A549 (cell line): ENCODE data around the gene PTPRN2. TPM values are rescaled to one million over a fixed set of nuclear protein-coding genes. Genes with fewer than 3 reads are reported as not detected.

ENCODE experiments used
- ATAC-seq, 2 experiments: fragments of 200-7000 bp in 1 of 2; fragments of >200 bp in 1 of 2; cut with Nextera tagmentation in 1 of 2; cut with Tn5 transposase in 1 of 2; 3 replicates each; pipeline versions ENCODE4 v1.8.0 to v1.9.1; 2018 to 2020; ENCODE audit warnings: mild to moderate bottlenecking in 1 of 2, moderate library complexity in 1 of 2
- CTCF ChIA-PET: fragments of 300-600 bp; sonication (Branson Sonifier 250); formaldehyde crosslinking; extraction: SDS; loops from one replicate; lab custom pipeline; 2021; ENCODE audit warnings: antibody characterized with exemption, inconsistent platforms; lab: Yijun Ruan, JAX
- POLR2A ChIA-PET: fragments of 350-600 bp; formaldehyde crosslinking; extraction: SDS; loops from one replicate; lab custom pipeline; 2021; ENCODE audit warnings: antibody characterized with exemption, inconsistent platforms; lab: Yijun Ruan, JAX
- DNase-seq, 2 experiments: peaks; one replicate each; pipeline versions ENCODE4 v3.0.0 to v3.0.0-alpha.2; 2011 to 2016; ENCODE audit warnings: low read depth in 1 of 2, low spot score in 1 of 2
- FAIRE-seq: peaks from 2 replicates; lab custom pipeline; 2011; peaks lifted over from hg19 to GRCh38; lab: Jason Lieb, UNC
- H3K27ac ChIP-seq, 2 experiments: fragments of >200 bp; sonication (Bioruptor Twin); formaldehyde crosslinking; 3 replicates each; pipeline ENCODE4 v1.5.1; 2016 to 2017
- H3K4me1 ChIP-seq: fragments of >200 bp; sonication (Bioruptor Twin); formaldehyde crosslinking; 3 replicates; pipeline ENCODE4 v1.6.1; 2016
- H3K4me2 ChIP-seq: fragments of >200 bp; sonication (Bioruptor Twin); formaldehyde crosslinking; 3 replicates; pipeline ENCODE4 v1.6.1; 2016
- H3K4me3 ChIP-seq: fragments of >200 bp; sonication (Bioruptor Twin); formaldehyde crosslinking; 3 replicates; pipeline ENCODE4 v1.5.1; 2016
- H3K9me3 ChIP-seq: fragments of >200 bp; sonication (Bioruptor Twin); formaldehyde crosslinking; 3 replicates; pipeline ENCODE4 v1.6.1; 2016
- BCL3 ChIP-seq: fragments of >200 bp; sonication (Bioruptor Twin); formaldehyde crosslinking; IDR thresholded peaks from 3 replicates; pipeline ENCODE4 v1.6.1; 2016
- BHLHE40 ChIP-seq: IDR thresholded peaks from 2 replicates; pipeline ENCODE4 v1.6.1; 2012; ENCODE audit warnings: low read depth, low read length, inconsistent platforms
- CEBPB ChIP-seq, 2 experiments: fragments of >200 bp in 1 of 2; sonication (Bioruptor Twin) in 1 of 2; formaldehyde crosslinking in 1 of 2; IDR thresholded peaks; 2 replicates each; pipeline ENCODE4 v1.6.1; 2012 to 2016
- CHD4 ChIP-seq: fragments of 200-600 bp; sonication (generic); IDR thresholded peaks from 2 replicates; pipeline ENCODE4 v1.6.1; 2016; ENCODE audit warnings: antibody characterized with exemption, mild to moderate bottlenecking, borderline replicate concordance
- E2F6 ChIP-seq: IDR thresholded peaks from 2 replicates; pipeline ENCODE4 v1.6.1; 2012; ENCODE audit warnings: low read depth, borderline replicate concordance
- EP300 ChIP-seq, 2 experiments: fragments of >200 bp; sonication (Bioruptor Twin); formaldehyde crosslinking; IDR thresholded peaks; 2 replicates in 1 of 2; 3 replicates in 1 of 2; pipeline ENCODE4 v1.6.1; 2016 to 2017
- ESRRA ChIP-seq: fragments of 150-350 bp; IDR thresholded peaks from 2 replicates; pipeline ENCODE4 v1.6.1; 2014; ENCODE audit warnings: mild to moderate bottlenecking, low read length, borderline replicate concordance
- HDAC2 ChIP-seq: fragments of 200-600 bp; sonication (generic); IDR thresholded peaks from 2 replicates; pipeline ENCODE4 v1.6.1; 2016
- HES2 ChIP-seq: fragments of >200 bp; sonication (Bioruptor Twin); formaldehyde crosslinking; IDR thresholded peaks from 2 replicates; pipeline ENCODE4 v1.6.1; 2016
- HOXA7 ChIP-seq: fragments of 250-450 bp; sonication (Bioruptor Pico); IDR thresholded peaks from 2 replicates; pipeline ENCODE4 v1.5.0; 2020; ENCODE audit warnings: mild to moderate bottlenecking, moderate library complexity
- HOXB5 ChIP-seq: fragments of 250-450 bp; sonication (Bioruptor Pico); IDR thresholded peaks from 2 replicates; pipeline ENCODE4 v1.5.0; 2020; ENCODE audit warnings: mild to moderate bottlenecking, moderate library complexity
- JUNB ChIP-seq: fragments of >200 bp; sonication (Bioruptor Twin); formaldehyde crosslinking; IDR thresholded peaks from 2 replicates; pipeline ENCODE4 v1.6.1; 2016
- MAFK ChIP-seq: fragments of 450-650 bp; IDR thresholded peaks from 2 replicates; pipeline ENCODE4 v1.6.1; 2014; ENCODE audit not compliant: partially characterized antibody
- NFE2L2 ChIP-seq: fragments of 150-350 bp; conservative IDR thresholded peaks from 2 replicates; pipeline ENCODE4 v1.6.1; 2014; ENCODE audit warnings: low read length
- NR3C1 ChIP-seq: fragments of >200 bp; sonication (Bioruptor Twin); formaldehyde crosslinking; IDR thresholded peaks from 3 replicates; pipeline ENCODE4 v1.6.1; 2017
- PHF8 ChIP-seq: fragments of 200-600 bp; sonication (generic); IDR thresholded peaks from 2 replicates; pipeline ENCODE4 v1.6.1; 2016; ENCODE audit warnings: low read depth, mild to moderate bottlenecking, antibody characterized with exemption, moderate library complexity, borderline replicate concordance
- RARB ChIP-seq: fragments of 250-450 bp; sonication (Bioruptor Pico); IDR thresholded peaks from 2 replicates; pipeline ENCODE4 v1.8.0; 2021; ENCODE audit warnings: mild to moderate bottlenecking, moderate library complexity
- RCOR1 ChIP-seq: fragments of 150-350 bp; IDR thresholded peaks from 2 replicates; pipeline ENCODE4 v1.6.1; 2014; ENCODE audit warnings: antibody characterized with exemption, low read length, low read depth
- RNF2 ChIP-seq: fragments of 200-600 bp; sonication (generic); IDR thresholded peaks from 2 replicates; pipeline ENCODE4 v1.6.1; 2016; ENCODE audit warnings: low read depth, mild to moderate bottlenecking, antibody characterized with exemption, moderate library complexity, borderline replicate concordance
- SMC3 ChIP-seq: fragments of >200 bp; sonication (Bioruptor Twin); formaldehyde crosslinking; IDR thresholded peaks from 3 replicates; pipeline ENCODE4 v1.6.1; 2018; ENCODE audit warnings: inconsistent platforms
- SREBF2 ChIP-seq: fragments of 450-650 bp; IDR thresholded peaks from 2 replicates; pipeline ENCODE4 v1.6.1; 2014; ENCODE audit warnings: mild to moderate bottlenecking, moderate library complexity
- USF2 ChIP-seq: fragments of 450-650 bp; IDR thresholded peaks from 2 replicates; pipeline ENCODE4 v1.6.1; 2014; ENCODE audit warnings: antibody characterized with exemption
- ZC3H11A ChIP-seq: fragments of 450-650 bp; IDR thresholded peaks from 2 replicates; pipeline ENCODE4 v1.6.1; 2014; ENCODE audit warnings: antibody characterized with exemption, mild to moderate bottlenecking
- ZNF302 ChIP-seq: fragments of 250-450 bp; sonication (Bioruptor Pico); IDR thresholded peaks from 2 replicates; pipeline ENCODE4 v1.9.0; 2021; ENCODE audit warnings: inconsistent platforms, mild to moderate bottlenecking, moderate library complexity
- WGBS: methylation state at CpG from one replicate; pipeline ENCODE4 v1.1.6; 2017; ENCODE audit errors: missing lambda C conversion rate; 5-methylcytosine and 5-hydroxymethylcytosine counted together
- polyA plus RNA-seq, 4 experiments: library from polyadenylated mRNA; depleted of rRNA in 3 of 4; stranded (reverse); fragments of >200 nt; fragmentation: RNase III in 1 of 4; extraction: RNeasy Plus Mini Kit Qiagen cat#74134 plus additional on column Dnase treatment in 1 of 4; gene quantifications; 2 replicates in 3 of 4; 3 replicates in 1 of 4; pipeline ENCODE4 v1.2.3, GENCODE V29; 2011 to 2017

Gene PTPRN2
- polyA plus RNA-seq, 2 of the 4 experiments (the other 2 are of a cell fraction) = 0.41 to 1.2 TPM

GRCh38 chr7:158246272-158246959 lies 341.2 kb downstream of the PTPRN2 start:
- Histone ChIP-seq H3K4me3 (no peak overlapping the region), H3K4me2 (no peak overlapping the region), H3K4me1 (no peaks in the 10 kb centered on the region), H3K9me3 (0 out of 3 replicates have a peak, but pooled peaks cover 2% of the 10 kb centered on the region), H3K27ac (no peak overlapping the region)
- ATAC-seq (no peak), DNase-seq (no peak), FAIRE-seq (no peak)
- POLR2A ChIA-PET = no interaction called here
- CTCF ChIA-PET = no interaction called here
- WGBS = 51% methylated on average over 24 of the region's 24 CpGs
- no peak for TF ChIP-seq CHD4
- no peak for TF ChIP-seq HOXA7 (CRISPR knock-in tag)
- no peak for TF ChIP-seq BHLHE40
- no peak for TF ChIP-seq MAFK
- TF ChIP-seq HOXB5 = no peak
- TF ChIP-seq ZC3H11A = no peak

- H3K27ac ChIP-seq = no peak overlapping the region
- no peak for TF ChIP-seq HDAC2
- TF ChIP-seq NFE2L2 = no peak
- no peak for TF ChIP-seq HOXA7 (CRISPR knock-in tag)
- no peak for TF ChIP-seq ESRRA
- TF ChIP-seq JUNB = no peak
- TF ChIP-seq PHF8 = no peak
- no peak for TF ChIP-seq BCL3
- POLR2A ChIA-PET = no interaction called here
- no peak overlapping the region for H3K4me3 ChIP-seq
- DNase-seq (no peak), ATAC-seq (no peak), FAIRE-seq (no peak)
- WGBS = 57% methylated on average over 12 of the region's 12 CpGs
- H3K4me2 ChIP-seq = no peak overlapping the region
- CTCF ChIA-PET = no interaction called here
- 0 out of 3 replicates have a peak, but pooled peaks cover 2% of the 10 kb centered on the region for H3K9me3 ChIP-seq
- no peaks in the 10 kb centered on the region for H3K4me1 ChIP-seq
Observed at GRCh38 chr7:158245724-158246041, 341.9 kb downstream of the PTPRN2 start.

GRCh38 chr7:158244873-158245723 lies 342.5 kb downstream of the PTPRN2 start:
- TF ChIP-seq RCOR1 = no peak
- TF ChIP-seq SMC3 = no peak
- TF ChIP-seq JUNB = no peak
- TF ChIP-seq E2F6 = no peak
- TF ChIP-seq CEBPB (IDR thresholded peaks at IDR 0.05) = no peak
- no peak for TF ChIP-seq HES2
- TF ChIP-seq EP300 (IDR thresholded peaks at IDR 0.05) = no peak
- TF ChIP-seq NR3C1 = no peak
- no peak for TF ChIP-seq USF2
- TF ChIP-seq ZNF302 = no peak
- no peak for TF ChIP-seq SREBF2
- TF ChIP-seq RNF2 = no peak
- TF ChIP-seq RARB = no peak
- TF ChIP-seq HOXB5 = no peak
- no peak for FAIRE-seq
- POLR2A ChIA-PET = no interaction called here
- Histone ChIP-seq H3K27ac (no peak overlapping the region), H3K4me3 (no peak overlapping the region), H3K9me3 (0 out of 3 replicates have a peak, but pooled peaks cover 2% of the 10 kb centered on the region), H3K4me1 (no peaks in the 10 kb centered on the region), H3K4me2 (no peak overlapping the region)
- WGBS = 68% methylated on average over 34 of the region's 40 CpGs
- CTCF ChIA-PET = no interaction called here
- DNase-seq = no peak
- no peak for ATAC-seq
